SJSA1 (cell line): Measurements from ENCODE around the gene BCL7B. TPM values are rescaled to one million over a fixed set of nuclear protein-coding genes. Genes with fewer than 3 reads are reported as not detected.
A peak's percentile ranks its signal among the peaks of the same experiment; 100 is the strongest.
"Not testable (repeated sequence)": the region's sequence is repeated elsewhere in the genome, so short reads cannot be mapped to it uniquely, and the experiment has no call there.

Experiments
- DNase-seq, 2 experiments: peaks; one replicate each; pipeline ENCODE4 v3.0.0-alpha.2; 2015 to 2020; ENCODE audit warnings: low spot score in 2 of 2, low read depth in 1 of 2
- H3K27ac ChIP-seq: fragments of 250-450 bp; sonication (Bioruptor Pico); 2 replicates; pipeline ENCODE4 v1.5.1; 2020; ENCODE audit warnings: mild to moderate bottlenecking, moderate library complexity
- H3K27me3 ChIP-seq: fragments of 250-450 bp; sonication (Bioruptor Pico); replicated peaks from 2 replicates; pipeline ENCODE4 v1.5.1; 2020; ENCODE audit warnings: mild to moderate bottlenecking, moderate library complexity
- H3K36me3 ChIP-seq: fragments of 250-450 bp; sonication (Bioruptor Pico); 2 replicates; pipeline ENCODE4 v1.5.1; 2020; ENCODE audit warnings: mild to moderate bottlenecking
- H3K4me1 ChIP-seq: fragments of 250-450 bp; sonication (Bioruptor Pico); replicated peaks from 2 replicates; pipeline ENCODE4 v1.6.1; 2021; ENCODE audit warnings: mild to moderate bottlenecking
- H3K4me3 ChIP-seq: fragments of 250-450 bp; sonication (Bioruptor Pico); 2 replicates; pipeline ENCODE4 v1.5.1; 2020; ENCODE audit warnings: mild to moderate bottlenecking
- H3K9me3 ChIP-seq: fragments of 250-450 bp; sonication (Bioruptor Pico); replicated peaks from 2 replicates; pipeline ENCODE4 v1.5.1; 2020; ENCODE audit warnings: mild to moderate bottlenecking
- total RNA-seq: library from RNA; depleted of rRNA; stranded (reverse); fragments of >200 nt; shearing (Covaris generic); gene quantifications from 2 replicates; pipeline ENCODE4 v1.2.3, GENCODE V29; 2014

Gene BCL7B
- total RNA-seq, 1 experiment from 2014 or later = 20.5 TPM

DNA sequence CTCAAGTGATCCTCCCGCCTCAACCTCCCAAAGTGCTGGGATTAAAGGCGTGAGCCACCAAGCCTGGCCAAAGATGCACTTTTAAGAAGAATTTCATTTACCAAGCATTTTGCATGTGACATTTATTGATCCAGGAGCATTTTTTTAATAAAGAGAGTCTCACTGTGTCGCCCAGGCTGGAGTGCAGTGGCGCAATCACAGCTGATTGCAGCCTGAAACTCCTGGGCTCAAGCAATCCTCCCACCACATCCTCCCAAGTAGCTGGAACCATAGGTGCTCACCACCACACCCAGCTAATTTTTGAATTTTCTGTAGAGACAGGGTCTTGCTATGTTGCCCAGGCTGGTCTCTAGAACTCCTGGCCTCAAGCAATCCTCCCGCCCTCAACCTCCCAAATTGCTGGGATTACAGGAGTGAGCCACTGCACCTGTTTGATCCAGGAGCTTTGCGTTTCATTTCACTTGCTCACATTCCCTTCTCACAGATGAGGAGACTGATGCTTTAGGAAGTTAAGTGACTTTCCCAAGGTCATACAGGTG, 25.2 kb upstream of the BCL7B start:
- H3K27me3 ChIP-seq = no peaks in the 10 kb centered on the region
- no peaks in the 10 kb centered on the region for H3K9me3 ChIP-seq
- no peak overlapping the region for H3K4me3 ChIP-seq
- no peak overlapping the region for H3K27ac ChIP-seq
- no peak for DNase-seq
- peaks cover 4% of the 10 kb centered on the region; the same call in 1 of the 2 replicates for H3K36me3 ChIP-seq
- peaks cover 12% of the 10 kb centered on the region for H3K4me1 ChIP-seq

DNA sequence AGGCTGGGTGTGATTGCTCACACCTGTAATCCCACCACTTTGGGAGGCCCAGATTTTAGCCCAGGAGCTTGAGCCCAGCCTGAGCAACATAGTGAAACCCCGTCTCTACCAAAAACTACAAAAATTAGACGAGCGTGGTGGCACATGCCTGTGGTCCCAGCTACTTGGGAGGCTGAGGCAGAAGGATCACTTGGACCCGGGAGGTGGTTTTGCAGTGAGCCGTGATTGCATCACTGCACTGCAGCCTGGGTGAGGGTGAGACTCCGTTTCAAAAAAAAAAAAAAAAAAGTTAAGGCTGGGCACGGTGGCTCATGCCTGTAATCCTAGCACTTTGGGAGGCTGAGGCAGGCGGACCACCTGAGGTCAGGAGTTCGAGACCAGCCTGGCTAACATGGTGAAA, 23.5 kb upstream of the BCL7B start:
- H3K27me3 ChIP-seq, H3K4me3 ChIP-seq, H3K9me3 ChIP-seq, H3K27ac ChIP-seq, DNase-seq: not testable (repeated sequence)
- Histone ChIP-seq H3K4me1 (peaks cover 29% of the 10 kb centered on the region), H3K36me3 (peaks cover 19% of the 10 kb centered on the region)

DNA sequence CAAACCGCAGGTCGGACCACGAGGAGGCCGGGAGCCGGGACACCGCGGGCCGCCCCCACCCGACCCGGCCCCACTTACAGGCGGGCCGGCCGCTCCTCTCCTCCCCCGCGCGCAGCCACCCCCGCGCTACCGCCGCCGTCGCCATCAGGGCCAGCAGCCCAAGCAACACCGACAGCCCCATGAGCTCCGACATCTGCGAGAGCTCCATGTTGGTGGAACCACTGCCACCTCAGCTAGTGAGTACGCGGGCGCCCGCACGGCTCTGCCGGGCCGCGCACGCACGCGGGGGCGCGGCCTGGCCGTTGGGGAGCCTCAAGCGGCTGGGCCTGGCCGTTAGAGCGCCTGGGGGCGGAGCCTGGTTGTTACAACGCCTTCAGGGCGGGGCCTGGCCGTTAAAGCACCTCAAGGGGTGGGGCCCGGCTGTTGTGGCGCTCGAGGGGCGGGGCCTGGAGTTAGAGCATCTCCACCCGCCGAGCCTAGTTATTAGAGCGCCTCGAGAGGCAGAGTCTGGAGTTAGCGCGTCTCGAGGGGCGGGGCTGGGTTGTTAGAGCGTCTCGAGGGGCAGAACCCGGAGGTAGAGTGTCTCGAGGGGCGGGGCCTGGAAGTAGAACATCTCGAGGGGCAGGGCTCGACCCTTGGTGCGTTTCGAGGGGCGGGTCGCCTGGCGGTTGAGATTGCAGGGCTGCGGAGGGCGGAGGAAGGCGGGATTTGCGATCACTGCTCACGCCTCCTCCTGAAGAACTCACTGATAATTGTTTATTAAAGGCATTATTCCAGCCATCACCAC, 21.0 kb upstream of the BCL7B start, which contains the start of gene TBL2:
Gene TBL2, minus strand, starts transcription at position 238 of the 787 bp plus-strand sequence. Its CDS starts 30 bp downstream, at position 208.
- H3K36me3 ChIP-seq = peaks cover 43% of the 10 kb centered on the region
- DNase-seq = peak; percentile 96 to 99

DNA sequence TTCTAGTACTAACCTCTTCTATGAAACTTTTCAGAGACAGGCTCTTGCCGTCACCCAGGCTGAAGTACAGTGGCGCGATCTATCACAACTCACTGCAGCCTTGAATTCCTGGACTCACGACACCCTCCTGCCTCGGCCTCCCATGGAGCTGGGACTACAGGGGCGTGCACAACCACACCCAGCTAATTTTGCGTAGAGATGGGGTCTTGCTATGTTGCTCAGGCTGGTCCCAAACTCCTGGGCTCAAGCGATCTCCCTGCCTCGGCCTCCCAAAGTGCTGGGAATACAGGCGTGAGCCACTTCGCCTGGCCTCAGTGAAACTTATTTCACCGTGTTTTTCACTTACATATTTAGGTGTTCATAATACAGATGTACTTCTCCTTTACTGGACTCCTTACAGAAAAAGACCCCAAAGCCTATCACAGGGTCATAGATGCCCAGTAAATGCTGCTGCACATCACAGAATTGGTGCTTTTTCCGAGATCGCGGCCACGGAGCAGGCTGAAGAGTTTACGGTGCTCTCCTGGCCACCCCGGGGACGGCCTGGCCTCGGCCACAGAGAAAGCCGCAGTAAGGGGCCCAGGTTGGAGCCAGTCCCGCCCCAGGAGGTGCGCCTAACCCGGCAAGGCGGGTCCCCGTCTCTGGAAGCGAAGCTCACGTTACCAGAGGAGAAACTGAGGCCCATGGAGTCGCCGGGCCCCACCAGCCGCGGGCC, 20.3 kb upstream of the BCL7B start:
- Histone ChIP-seq H3K9me3 (no peaks in the 10 kb centered on the region), H3K27ac (peak overlapping the region; percentile 51), H3K4me1 (peaks cover 29% of the 10 kb centered on the region), H3K36me3 (peaks cover 51% of the 10 kb centered on the region), H3K27me3 (no peaks in the 10 kb centered on the region), H3K4me3 (peak overlapping the region; percentile 76)
- DNase-seq = no peak

More for the DNA sequence above, 21.0 kb upstream of the BCL7B start, which contains the start of gene TBL2:
- peak within 1 kb of the TSS; percentile 76 for H3K4me3 ChIP-seq
- peaks cover 29% of the 10 kb centered on the region for H3K4me1 ChIP-seq
- no peaks in the 10 kb centered on the region for H3K9me3 ChIP-seq
- H3K27me3 ChIP-seq = no peaks in the 10 kb centered on the region
- H3K27ac ChIP-seq = peak within 1 kb of the TSS; percentile 51

DNA sequence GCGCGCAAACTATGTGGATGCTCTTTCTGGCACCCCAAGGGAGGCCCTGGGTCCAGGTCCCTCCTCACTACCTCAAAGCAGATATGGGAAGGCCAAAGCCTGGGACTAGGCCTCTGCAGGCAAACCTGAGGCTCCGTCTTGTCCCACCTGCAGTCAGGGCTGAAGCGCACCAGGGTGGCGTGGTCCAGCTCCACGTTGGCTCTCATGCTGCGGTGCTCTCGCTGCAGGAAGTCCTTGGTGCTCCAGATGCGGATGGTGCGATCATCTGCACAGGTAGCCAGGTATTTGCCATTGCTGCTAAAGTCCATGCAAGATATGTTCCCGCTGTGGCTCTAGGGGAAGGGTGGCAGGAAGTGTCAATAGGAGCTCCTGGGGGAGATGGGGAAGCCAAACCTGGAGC, 16.3 kb upstream of the BCL7B start:
- Histone ChIP-seq H3K27ac (no peak overlapping the region), H3K4me1 (peaks cover 17% of the 10 kb centered on the region), H3K4me3 (no peak overlapping the region), H3K36me3 (peaks cover 91% of the 10 kb centered on the region), H3K27me3 (no peaks in the 10 kb centered on the region), H3K9me3 (no peaks in the 10 kb centered on the region)
- no peak for DNase-seq

DNA sequence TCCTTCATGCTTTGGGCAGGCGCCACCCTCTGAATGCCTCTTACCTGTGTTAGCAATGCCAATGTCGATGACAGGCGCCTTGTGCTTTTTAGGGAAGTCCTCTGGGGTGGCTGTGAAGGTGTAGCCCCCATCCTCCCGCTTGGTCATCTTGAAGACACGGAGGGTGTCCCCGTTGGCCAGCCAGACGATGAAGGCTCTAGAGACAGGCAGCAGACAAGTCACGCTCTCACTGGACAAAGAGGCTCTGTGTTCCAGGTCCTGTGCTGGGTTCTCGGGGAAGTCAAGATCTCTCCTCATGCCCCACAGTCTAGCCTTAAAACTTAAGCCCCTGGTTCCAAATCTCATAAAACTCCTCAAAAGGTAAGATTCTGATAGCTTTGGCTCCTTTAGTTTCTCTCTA, 15.8 kb upstream of the BCL7B start:
- Histone ChIP-seq H3K27ac (no peak overlapping the region), H3K27me3 (no peaks in the 10 kb centered on the region), H3K36me3 (peaks cover 93% of the 10 kb centered on the region), H3K4me1 (peaks cover 17% of the 10 kb centered on the region), H3K4me3 (no peak overlapping the region), H3K9me3 (no peaks in the 10 kb centered on the region)
- no peak for DNase-seq

DNA sequence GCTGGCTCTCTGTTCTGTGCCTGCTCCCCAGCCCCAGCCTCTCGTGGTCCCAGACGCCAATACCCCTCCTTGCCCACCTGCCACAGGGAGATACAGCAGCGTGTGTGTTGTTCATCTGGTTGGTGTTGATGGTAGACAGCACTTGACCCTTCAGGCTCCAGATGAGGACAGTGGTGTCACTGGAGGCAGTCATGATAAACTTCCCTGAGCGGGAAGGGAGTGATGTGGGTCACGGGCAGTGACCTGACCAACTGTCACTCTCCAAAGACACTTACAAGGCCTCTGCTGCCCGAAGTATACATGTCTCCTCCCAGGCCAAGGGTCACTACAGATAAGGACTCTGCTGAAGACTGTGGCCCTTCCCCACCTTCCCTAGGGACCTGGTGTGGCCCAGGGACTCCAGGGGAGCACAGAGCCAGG, 15.3 kb upstream of the BCL7B start:
- Histone ChIP-seq H3K27me3 (no peaks in the 10 kb centered on the region), H3K9me3 (no peaks in the 10 kb centered on the region), H3K27ac (no peak overlapping the region), H3K4me1 (peaks cover 20% of the 10 kb centered on the region), H3K4me3 (no peak overlapping the region), H3K36me3 (peaks cover 89% of the 10 kb centered on the region)
- DNase-seq = no peak

DNA sequence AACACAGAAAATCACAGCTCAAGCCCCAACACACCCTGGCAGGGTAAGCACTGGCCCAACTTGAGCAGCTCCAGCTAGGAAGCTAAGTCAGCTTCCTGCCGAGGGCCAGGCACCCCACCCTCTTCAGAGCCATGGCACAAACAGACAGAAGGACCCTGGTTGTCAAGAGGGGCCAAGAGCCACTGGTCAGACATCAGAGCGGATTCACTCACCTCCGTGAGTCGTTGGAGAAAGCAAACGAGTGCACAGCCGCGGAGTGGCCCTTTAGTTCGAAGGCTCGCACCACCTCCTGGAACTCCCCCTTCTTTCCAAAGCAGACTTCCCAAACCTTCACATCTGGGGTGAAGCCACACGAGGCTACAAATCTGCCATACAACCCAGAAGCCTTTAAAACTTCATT, 13.5 kb upstream of the BCL7B start:
- H3K9me3 ChIP-seq = 0 out of 2 replicates have a peak, but pooled peaks cover 2% of the 10 kb centered on the region
- peaks cover 74% of the 10 kb centered on the region for H3K36me3 ChIP-seq
- H3K27ac ChIP-seq = no peak overlapping the region
- peaks cover 13% of the 10 kb centered on the region for H3K4me1 ChIP-seq
- H3K27me3 ChIP-seq = no peaks in the 10 kb centered on the region
- H3K4me3 ChIP-seq = no peak overlapping the region
- DNase-seq = no peak

DNA sequence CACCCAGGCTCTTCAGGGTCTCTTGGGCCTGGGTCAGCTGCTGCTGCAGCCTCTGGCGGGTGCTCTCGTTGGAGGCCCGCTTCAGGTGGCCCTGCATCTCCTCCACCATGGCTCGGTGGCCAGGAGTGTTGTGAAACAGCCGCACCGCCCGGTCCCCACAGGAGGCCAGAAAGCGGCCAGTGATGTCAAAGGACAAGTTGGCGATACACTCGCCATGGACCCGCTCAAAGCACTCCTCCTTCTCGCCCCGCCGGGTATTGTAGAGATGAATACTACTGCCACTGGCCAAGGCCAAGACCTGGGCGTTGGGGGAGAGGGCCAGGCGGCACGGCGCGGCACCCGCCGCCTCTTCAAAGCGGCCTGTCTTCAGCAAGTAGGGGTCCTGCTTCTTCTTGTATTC, 13.0 kb upstream of the BCL7B start:
- peaks cover 17% of the 10 kb centered on the region for H3K4me1 ChIP-seq
- no peaks in the 10 kb centered on the region for H3K27me3 ChIP-seq
- H3K27ac ChIP-seq = no peak overlapping the region
- H3K36me3 ChIP-seq = peaks cover 69% of the 10 kb centered on the region
- no peak for DNase-seq
- H3K4me3 ChIP-seq = no peak overlapping the region
- H3K9me3 ChIP-seq = 0 out of 2 replicates have a peak, but pooled peaks cover 2% of the 10 kb centered on the region

DNA sequence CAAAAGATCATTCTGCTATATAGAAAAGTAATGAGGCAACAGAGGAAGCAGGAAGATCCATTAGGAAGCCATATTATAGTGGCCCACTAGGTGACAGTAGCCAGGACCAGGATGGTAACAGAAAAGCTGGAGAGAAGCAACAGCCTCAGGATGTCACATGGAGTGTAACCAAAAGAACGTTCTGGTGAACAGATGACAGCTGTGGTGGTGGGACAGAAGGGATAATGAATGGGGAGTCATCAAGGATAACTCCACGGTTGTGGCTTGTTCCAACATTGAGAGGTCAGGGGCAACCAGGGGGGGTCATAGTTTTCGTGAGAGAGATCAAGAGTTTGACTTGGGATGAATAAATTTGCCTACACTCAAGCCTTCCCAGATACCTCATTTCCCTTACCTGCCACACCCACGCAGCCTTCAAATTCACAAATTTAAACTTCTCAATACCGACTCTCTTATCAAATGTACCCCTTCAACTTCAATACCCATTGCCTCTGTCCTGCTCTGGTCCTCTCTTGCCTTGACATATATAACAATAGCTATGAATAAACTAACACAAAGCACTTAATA, 11.6 kb upstream of the BCL7B start:
- H3K4me1 ChIP-seq = peaks cover 23% of the 10 kb centered on the region
- 0 out of 2 replicates have a peak, but pooled peaks cover 2% of the 10 kb centered on the region for H3K9me3 ChIP-seq
- DNase-seq = no peak
- no peak overlapping the region for H3K4me3 ChIP-seq
- H3K36me3 ChIP-seq = peaks cover 55% of the 10 kb centered on the region
- H3K27ac ChIP-seq = no peak overlapping the region
- H3K27me3 ChIP-seq = no peaks in the 10 kb centered on the region

DNA sequence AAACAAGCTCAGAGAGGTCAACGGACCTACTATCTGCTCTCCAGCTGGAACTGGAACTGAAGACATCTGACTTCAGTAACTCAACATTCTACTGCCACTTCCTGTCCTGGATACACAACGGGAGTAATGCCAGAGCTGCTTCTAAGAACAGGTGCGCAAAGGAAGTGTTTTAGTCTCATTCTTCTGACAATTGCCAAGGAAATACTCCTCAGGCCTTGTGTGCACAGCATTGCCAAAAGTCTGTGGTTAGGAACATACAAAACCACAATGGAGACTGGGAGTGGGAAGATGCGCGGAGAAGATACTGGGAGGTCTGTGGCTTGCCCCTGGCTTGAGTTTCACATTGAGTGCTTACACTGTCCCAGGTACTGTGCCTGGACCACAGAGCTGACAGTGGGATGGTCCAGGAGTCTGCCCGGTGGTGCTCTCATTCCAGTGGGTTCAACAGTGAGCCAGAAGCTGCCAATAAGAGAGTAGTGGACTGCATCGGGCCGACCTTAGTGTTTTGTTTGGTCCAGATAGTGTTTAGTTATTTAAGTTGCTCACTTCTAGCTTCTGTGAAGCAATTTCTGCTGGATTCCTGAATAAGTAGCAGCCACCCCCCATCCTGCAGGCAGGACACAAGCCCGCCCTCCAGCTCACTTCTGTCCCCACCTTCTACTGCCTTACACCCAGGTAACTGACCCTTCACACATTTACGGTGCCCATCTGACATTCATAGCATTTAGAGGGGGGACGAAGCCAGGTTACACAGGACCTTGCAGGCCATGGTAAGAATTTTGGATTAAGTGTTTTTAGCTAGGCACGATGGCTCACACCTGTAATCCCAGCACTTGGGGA, 10.6 kb upstream of the BCL7B start:
- Histone ChIP-seq H3K9me3 (0 out of 2 replicates have a peak, but pooled peaks cover 2% of the 10 kb centered on the region), H3K27me3 (no peaks in the 10 kb centered on the region), H3K4me3 (no peak overlapping the region), H3K27ac (no peak overlapping the region), H3K36me3 (peaks cover 45% of the 10 kb centered on the region), H3K4me1 (peaks cover 29% of the 10 kb centered on the region)
- DNase-seq = no peak

DNA sequence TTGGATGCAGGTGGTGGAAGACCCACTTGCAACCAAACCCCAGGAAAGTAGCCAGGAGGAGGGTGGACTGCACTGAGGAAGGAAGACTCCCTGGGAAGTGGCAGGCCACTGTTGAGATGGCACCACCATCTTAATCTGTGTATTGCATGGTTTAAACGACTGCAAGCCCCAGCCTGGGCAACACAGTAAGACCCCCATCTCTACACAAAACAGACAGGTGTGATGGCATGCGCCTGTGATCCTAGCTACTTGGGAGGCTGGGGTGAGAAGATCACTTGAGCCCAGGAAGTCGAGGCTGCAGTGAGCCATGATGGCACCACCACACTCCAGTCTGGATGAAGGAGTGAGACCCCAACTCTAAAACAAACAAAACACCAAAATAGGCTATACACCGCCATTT, 9.7 kb upstream of the BCL7B start:
- Histone ChIP-seq H3K4me3 (no peak overlapping the region), H3K9me3 (0 out of 2 replicates have a peak, but pooled peaks cover 2% of the 10 kb centered on the region), H3K4me1 (peaks cover 29% of the 10 kb centered on the region), H3K27me3 (no peaks in the 10 kb centered on the region), H3K27ac (no peak overlapping the region), H3K36me3 (peaks cover 36% of the 10 kb centered on the region)
- no peak for DNase-seq

DNA sequence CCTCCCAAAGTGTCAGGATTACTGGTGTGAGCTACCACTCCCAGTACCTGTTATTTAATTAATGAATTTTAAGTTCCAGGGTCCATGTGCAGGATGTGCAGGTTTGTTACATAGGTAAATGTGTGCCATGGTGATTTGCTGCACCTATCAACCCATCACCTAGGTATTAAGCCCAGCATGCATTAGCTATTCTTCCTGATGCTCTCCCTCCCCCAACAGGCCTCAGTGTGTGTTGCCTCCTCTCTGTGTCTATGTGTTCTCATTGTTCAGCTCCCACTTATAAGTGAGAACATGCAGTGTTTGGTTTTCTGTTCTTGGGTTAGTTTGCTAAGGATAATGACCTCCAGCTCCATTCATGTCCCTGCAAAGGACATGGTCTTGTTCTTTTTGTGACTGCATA, 8.9 kb upstream of the BCL7B start:
- Histone ChIP-seq H3K36me3 (peaks cover 29% of the 10 kb centered on the region), H3K4me1 (peaks cover 29% of the 10 kb centered on the region)
- not testable (repeated sequence) for H3K27ac ChIP-seq, H3K4me3 ChIP-seq, DNase-seq, H3K9me3 ChIP-seq, H3K27me3 ChIP-seq
